A673 (cell line): ENCODE measurements around the gene SLC36A1.

ENCODE experiments used
- EZH2 ChIP-seq: fragments of 200-600 bp; sonication (generic); IDR thresholded peaks from 2 replicates; pipeline ENCODE4 v1.6.1; 2017; ENCODE audit warnings: borderline replicate concordance, low read depth, mild to moderate bottlenecking, mixed read lengths, antibody characterized with exemption, low read length; ENCODE audit not compliant: poor library complexity, severe bottlenecking
- TF ChIP-seq, protein P1 (sequence below): fragments of 300-800, 200-600 bp; sonication (generic); conservative IDR thresholded peaks from 2 replicates; pipeline ENCODE4 v1.5.1; 2017; ENCODE audit warnings: low read depth, mild to moderate bottlenecking, antibody characterized with exemption, low read length, moderate library complexity, mixed read lengths

DNA sequence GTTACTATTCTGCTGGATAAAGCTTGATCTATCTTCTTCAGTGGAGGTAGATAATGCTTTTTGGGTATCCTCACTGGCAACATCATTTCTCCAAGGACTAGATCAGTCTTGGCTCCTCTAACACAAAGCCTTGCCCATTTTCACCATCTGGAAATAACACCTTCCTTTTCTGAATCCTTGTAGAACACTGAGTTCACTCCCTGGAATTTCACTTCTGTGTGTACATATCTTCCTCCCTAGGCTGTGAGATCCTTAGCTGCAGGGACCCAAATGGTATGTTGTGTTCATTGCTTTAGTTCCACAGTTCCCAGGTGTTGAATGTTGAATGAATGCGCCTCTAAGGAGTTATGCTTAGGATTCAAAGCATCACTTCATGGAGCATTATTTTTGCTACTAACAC, 16.7 kb upstream of the SLC36A1 start:
- TF ChIP-seq, protein P1, sequence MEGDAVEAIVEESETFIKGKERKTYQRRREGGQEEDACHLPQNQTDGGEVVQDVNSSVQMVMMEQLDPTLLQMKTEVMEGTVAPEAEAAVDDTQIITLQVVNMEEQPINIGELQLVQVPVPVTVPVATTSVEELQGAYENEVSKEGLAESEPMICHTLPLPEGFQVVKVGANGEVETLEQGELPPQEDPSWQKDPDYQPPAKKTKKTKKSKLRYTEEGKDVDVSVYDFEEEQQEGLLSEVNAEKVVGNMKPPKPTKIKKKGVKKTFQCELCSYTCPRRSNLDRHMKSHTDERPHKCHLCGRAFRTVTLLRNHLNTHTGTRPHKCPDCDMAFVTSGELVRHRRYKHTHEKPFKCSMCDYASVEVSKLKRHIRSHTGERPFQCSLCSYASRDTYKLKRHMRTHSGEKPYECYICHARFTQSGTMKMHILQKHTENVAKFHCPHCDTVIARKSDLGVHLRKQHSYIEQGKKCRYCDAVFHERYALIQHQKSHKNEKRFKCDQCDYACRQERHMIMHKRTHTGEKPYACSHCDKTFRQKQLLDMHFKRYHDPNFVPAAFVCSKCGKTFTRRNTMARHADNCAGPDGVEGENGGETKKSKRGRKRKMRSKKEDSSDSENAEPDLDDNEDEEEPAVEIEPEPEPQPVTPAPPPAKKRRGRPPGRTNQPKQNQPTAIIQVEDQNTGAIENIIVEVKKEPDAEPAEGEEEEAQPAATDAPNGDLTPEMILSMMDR: no peak
- no peak for TF ChIP-seq EZH2
